Neural progenitor cell (in vitro differentiated cells): ENCODE results near the gene BCAS2.

ENCODE experiments used
- CTCF ChIP-seq: fragments of 200-600 bp; sonication (generic); IDR thresholded peaks from 2 replicates; pipeline ENCODE4 v1.5.1; 2017; ENCODE audit warnings: antibody characterized with exemption, mild to moderate bottlenecking
- EZH2 ChIP-seq: fragments of 200-600 bp; sonication (generic); IDR thresholded peaks from 2 replicates; pipeline ENCODE4 v1.6.1; 2017; ENCODE audit warnings: antibody characterized with exemption, mild to moderate bottlenecking, moderate library complexity
- EZH2phosphoT487 ChIP-seq: fragments of 200-600 bp; sonication (generic); IDR thresholded peaks from 2 replicates; pipeline ENCODE4 v1.6.1; 2017; ENCODE audit warnings: antibody characterized with exemption

- TF ChIP-seq CTCF = no peak
- TF ChIP-seq EZH2phosphoT487 = no peak
- TF ChIP-seq EZH2 = no peak
Observed at GRCh38 chr1:114521396-114522263, 59.8 kb downstream of the BCAS2 start.
